GM21526 (cell line): ENCODE data around the gene IGF1.
"Not testable (repeated sequence)": the region's sequence is repeated elsewhere in the genome, so short reads cannot be mapped to it uniquely, and the experiment has no call there.

Source experiments
- ATAC-seq: cut with Tn5 transposase; IDR thresholded peaks from one replicate; pipeline ENCODE4 v1.9.1; 2021; ENCODE audit warnings: moderate library complexity; ENCODE audit not compliant: unreplicated experiment, low FRiP score

The IGF1 gene

GRCh38 chr12:102463659-102464249, 16.6 kb downstream of the IGF1 start:
- ATAC-seq = no peak

GRCh38 chr12:102462795-102463465, 17.4 kb downstream of the IGF1 start:
- no peak for ATAC-seq

GRCh38 chr12:102462386-102462785, 18.0 kb downstream of the IGF1 start:
- ATAC-seq = no peak

GRCh38 chr12:102461501-102461900, 18.9 kb downstream of the IGF1 start:
- no peak for ATAC-seq

- ATAC-seq = no peak
These were observed 21.0 kb downstream of the IGF1 start for GRCh38 chr12:102459314-102459713.

- ATAC-seq = no peak
These were observed 25.3 kb downstream of the IGF1 start for GRCh38 chr12:102454808-102455760.

- no peak for ATAC-seq
These were observed 26.0 kb downstream of the IGF1 start for GRCh38 chr12:102454330-102454729.

- ATAC-seq = no peak
These were observed 27.8 kb downstream of the IGF1 start for GRCh38 chr12:102452605-102453004.

- ATAC-seq = not testable (repeated sequence)
These were observed 31.3 kb downstream of the IGF1 start for GRCh38 chr12:102449018-102449417.

- ATAC-seq = not testable (repeated sequence)
These were observed 32.9 kb downstream of the IGF1 start for GRCh38 chr12:102447426-102447825.

GRCh38 chr12:102444707-102445106, 35.7 kb downstream of the IGF1 start:
- no peak for ATAC-seq

GRCh38 chr12:102444093-102444492, 36.3 kb downstream of the IGF1 start:
- no peak for ATAC-seq

GRCh38 chr12:102441077-102441596, 39.2 kb downstream of the IGF1 start:
- ATAC-seq = no peak

- no peak for ATAC-seq
These were observed 40.6 kb downstream of the IGF1 start for GRCh38 chr12:102439426-102440405.

- no peak for ATAC-seq
These were observed 41.5 kb downstream of the IGF1 start for GRCh38 chr12:102438827-102439210.

GRCh38 chr12:102438047-102438826, 42.1 kb downstream of the IGF1 start:
- ATAC-seq = no peak

- ATAC-seq = no peak
These were observed 42.9 kb downstream of the IGF1 start for GRCh38 chr12:102437511-102437910.

- ATAC-seq = no peak
These were observed 43.5 kb downstream of the IGF1 start for GRCh38 chr12:102436867-102437266.

GRCh38 chr12:102435827-102436436, 44.4 kb downstream of the IGF1 start:
- ATAC-seq = no peak
